GM19043 (cell line): ENCODE results near the gene ATF6.
"Not testable (repeated sequence)": the region's sequence is repeated elsewhere in the genome, so short reads cannot be mapped to it uniquely, and the experiment has no call there.

Source experiments
- ATAC-seq: cut with Tn5 transposase; IDR thresholded peaks from one replicate; pipeline ENCODE4 v1.9.1; 2021; ENCODE audit warnings: low read depth; ENCODE audit not compliant: unreplicated experiment

The ATF6 gene

GRCh38 chr1:161733526-161733925 is 32.6 kb upstream of the ATF6 start:
- no peak for ATAC-seq

- ATAC-seq = no peak
Observed at GRCh38 chr1:161735837-161736236, 30.3 kb upstream of the ATF6 start.

- ATAC-seq = no peak
Observed at GRCh38 chr1:161736335-161736969, 29.7 kb upstream of the ATF6 start.

GRCh38 chr1:161737625-161738024 is 28.5 kb upstream of the ATF6 start:
- ATAC-seq = no peak

GRCh38 chr1:161738627-161739287 is 27.4 kb upstream of the ATF6 start:
- ATAC-seq = peak; percentile 73

GRCh38 chr1:161739865-161740566 is 26.1 kb upstream of the ATF6 start:
- ATAC-seq = peak; percentile 32

- no peak for ATAC-seq
Observed at GRCh38 chr1:161740921-161741320, 25.2 kb upstream of the ATF6 start.

- ATAC-seq = no peak
Observed at GRCh38 chr1:161743231-161743630, 22.9 kb upstream of the ATF6 start.

GRCh38 chr1:161747801-161748200 is 18.3 kb upstream of the ATF6 start:
- ATAC-seq = no peak

- peak; percentile 97 for ATAC-seq
Observed at GRCh38 chr1:161749509-161750407, 16.4 kb upstream of the ATF6 start, which contains the start of gene DUSP12. TSS of gene DUSP12 (plus strand) at chr1:161749786. CDS start at chr1:161749802, 16 bp downstream.

- ATAC-seq = no peak
Observed at GRCh38 chr1:161763522-161764098, 2.5 kb upstream of the ATF6 start.

- no peak for ATAC-seq
Observed at GRCh38 chr1:161768461-161768860, 2.3 kb downstream of the ATF6 start.

GRCh38 chr1:161768986-161769672 is 3.0 kb downstream of the ATF6 start:
- ATAC-seq = no peak

- not testable (repeated sequence) for ATAC-seq
Observed at GRCh38 chr1:161769673-161770045, 3.5 kb downstream of the ATF6 start.

GRCh38 chr1:161770250-161770649 is 4.1 kb downstream of the ATF6 start:
- no peak for ATAC-seq

GRCh38 chr1:161771161-161771560 is 5.0 kb downstream of the ATF6 start:
- no peak for ATAC-seq

GRCh38 chr1:161771973-161772372 is 5.9 kb downstream of the ATF6 start:
- ATAC-seq = no peak

- ATAC-seq = no peak
Observed at GRCh38 chr1:161772397-161772796, 6.3 kb downstream of the ATF6 start.

- no peak for ATAC-seq
Observed at GRCh38 chr1:161773791-161774190, 7.7 kb downstream of the ATF6 start.

GRCh38 chr1:161777261-161777660 is 11.1 kb downstream of the ATF6 start:
- ATAC-seq = no peak
